Liver (tissue), 9 donors: ENCODE data around the gene EXOC6B. TPM values are rescaled to one million over a fixed set of nuclear protein-coding genes. Genes with fewer than 3 reads are reported as not detected.
"Not testable (repeated sequence)": the region's sequence is repeated elsewhere in the genome, so short reads cannot be mapped to it uniquely, and the experiment has no call there.

ENCODE experiments used
- DNase-seq: peaks from one replicate; pipeline ENCODE4 v3.0.0-alpha.2; 2017; ENCODE audit warnings: low spot score
- H3K27ac ChIP-seq, 2 donors: one replicate each; pipeline ENCODE4 v1.7.0; 2013; ENCODE audit warnings: inconsistent platforms in 2 of 2, low read length in 2 of 2, control low read depth in 1 of 2, low read depth in 1 of 2, mild to moderate bottlenecking in 1 of 2
- H3K27me3 ChIP-seq, 4 donors: one replicate each; pipeline versions ENCODE4 v1.6.1 to v1.7.0; 2013; ENCODE audit warnings: low read length in 3 of 4, inconsistent platforms in 1 of 4, mild to moderate bottlenecking in 1 of 4, moderate library complexity in 1 of 4; ENCODE audit not compliant: control insufficient read depth in 4 of 4, insufficient read depth in 4 of 4
- H3K36me3 ChIP-seq, 4 donors: one replicate each; pipeline versions ENCODE4 v1.6.1 to v1.7.0; 2013; ENCODE audit warnings: low read length in 3 of 4, mild to moderate bottlenecking in 3 of 4, low read depth in 1 of 4, moderate library complexity in 1 of 4; ENCODE audit not compliant: control insufficient read depth in 4 of 4, insufficient read depth in 3 of 4
- H3K4me1 ChIP-seq, 4 donors: one replicate each; pipeline versions ENCODE4 v1.6.1 to v1.7.0; 2013; ENCODE audit warnings: low read length in 3 of 4, mild to moderate bottlenecking in 3 of 4, moderate library complexity in 1 of 4; ENCODE audit not compliant: control insufficient read depth in 4 of 4, insufficient read depth in 4 of 4
- H3K4me3 ChIP-seq, 3 donors: one replicate each; pipeline versions ENCODE4 v1.6.1 to v1.7.0; 2013; ENCODE audit warnings: low read length in 3 of 3, control low read depth in 1 of 3, low read depth in 1 of 3, mild to moderate bottlenecking in 1 of 3
- H3K9ac ChIP-seq, 2 donors: one replicate each; pipeline ENCODE4 v1.7.0; 2013; ENCODE audit warnings: low read length in 2 of 2, mild to moderate bottlenecking in 2 of 2, moderate library complexity in 2 of 2, control low read depth in 1 of 2, low read depth in 1 of 2
- H3K9me3 ChIP-seq, 4 donors: one replicate each; pipeline versions ENCODE4 v1.6.1 to v1.7.0; 2013; ENCODE audit warnings: low read length in 3 of 4; ENCODE audit not compliant: control insufficient read depth in 4 of 4
- EGR1 ChIP-seq, 2 donors: IDR thresholded peaks; 2 replicates each; pipeline ENCODE4 v1.6.1; 2016 to 2018; ENCODE audit warnings: antibody characterized with exemption in 2 of 2, low read depth in 2 of 2
- FOXA1 ChIP-seq: IDR thresholded peaks from 2 replicates; pipeline ENCODE4 v1.6.1; 2016; ENCODE audit warnings: antibody characterized with exemption
- FOXA2 ChIP-seq: IDR thresholded peaks from 2 replicates; pipeline ENCODE4 v1.6.1; 2016; ENCODE audit warnings: antibody characterized with exemption
- HNF4A ChIP-seq, 2 donors: conservative IDR thresholded peaks; 2 replicates each; pipeline ENCODE4 v1.6.1; 2016; ENCODE audit warnings: antibody characterized with exemption in 2 of 2, mild to moderate bottlenecking in 2 of 2
- JUND ChIP-seq, 2 donors: IDR thresholded peaks; 2 replicates each; pipeline ENCODE4 v1.6.1; 2016; ENCODE audit warnings: antibody characterized with exemption in 2 of 2
- NR2F2 ChIP-seq: IDR thresholded peaks from 2 replicates; pipeline ENCODE4 v1.6.1; 2016; ENCODE audit warnings: antibody characterized with exemption
- RXRA ChIP-seq, 2 donors: IDR thresholded peaks; 2 replicates each; pipeline ENCODE4 v1.6.1; 2017 to 2018; ENCODE audit warnings: antibody characterized with exemption in 2 of 2, mild to moderate bottlenecking in 1 of 2
- SP1 ChIP-seq: IDR thresholded peaks from 2 replicates; pipeline ENCODE4 v1.6.1; 2018; ENCODE audit warnings: antibody characterized with exemption, mild to moderate bottlenecking
- YY1 ChIP-seq: IDR thresholded peaks from 2 replicates; pipeline ENCODE4 v1.6.1; 2016; ENCODE audit warnings: antibody characterized with exemption, mild to moderate bottlenecking
- WGBS: extraction: QIAGEN DNeasy Blood & Tissue Kit; methylation state at CpG from one replicate; pipeline ENCODE4 v1.1.7; 2013; 5-methylcytosine and 5-hydroxymethylcytosine counted together
- polyA plus RNA-seq, 2 donors: library from polyadenylated mRNA; stranded (reverse) in 1 of 2; unstranded in 1 of 2; fragments of 200-250 nt in 1 of 2; fragments of >200 nt in 1 of 2; fragmentation: Nextera tagmentation in 1 of 2; extraction: Ambion mirVana in 1 of 2; gene quantifications; one replicate each; pipeline versions ENCODE4 v1.2.1 to v1.2.3, GENCODE V29; 2013 to 2015
- total RNA-seq, 2 donors: library from RNA; depleted of rRNA; stranded (reverse); fragments of >200 nt; gene quantifications; one replicate each; pipeline ENCODE4 v1.2.3, GENCODE V29; 2014
- TF ChIP-seq, protein P1 (sequence below): IDR thresholded peaks from 2 replicates; pipeline ENCODE4 v1.6.1; 2016; ENCODE audit warnings: antibody characterized with exemption
- TF ChIP-seq, protein P2 (sequence below): fragments of 150-350 bp; IDR thresholded peaks from 2 replicates; pipeline ENCODE4 v1.5.1; 2017; ENCODE audit warnings: improper control_type of control experiment, low read depth, low read length; ENCODE audit not compliant: missing input control
- TF ChIP-seq, protein P3 (sequence below): IDR thresholded peaks from 2 replicates; pipeline ENCODE4 v1.6.1; 2016; ENCODE audit warnings: antibody characterized with exemption
- TF ChIP-seq, protein P4 (sequence below): IDR thresholded peaks from 2 replicates; pipeline ENCODE4 v1.6.1; 2016; ENCODE audit warnings: antibody characterized with exemption, mild to moderate bottlenecking
- TF ChIP-seq, protein P5 (sequence below): IDR thresholded peaks from 2 replicates; pipeline ENCODE4 v1.6.1; 2016; ENCODE audit warnings: antibody characterized with exemption
- donor health status: healthy.
- donor health status: healthy.
- donor health status: healthy.
- donor health status: healthy.
- donor health status: healthy.

EXOC6B gene
- total and polyA plus RNA-seq, 4 donors, result 1.7 to 9.5 (median 5.5) TPM

DNA sequence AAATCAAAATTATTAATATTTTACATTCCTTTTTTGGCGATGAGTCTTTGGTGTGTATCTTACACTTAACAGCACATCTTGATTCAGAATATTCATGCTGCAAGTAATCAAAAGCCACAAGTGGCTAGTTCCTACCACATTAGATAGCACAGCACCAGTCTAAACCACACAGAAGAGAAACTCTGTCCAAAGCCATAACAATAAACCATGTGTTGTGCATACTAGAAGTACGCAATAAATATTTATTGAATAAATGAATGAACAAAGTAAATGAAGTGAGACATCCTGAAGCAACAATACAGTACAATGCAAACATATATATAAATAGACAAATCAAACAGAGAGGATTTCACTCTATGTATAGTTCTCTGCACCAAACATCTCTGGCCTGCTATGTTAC is 287.3 kb downstream of the EXOC6B start:
- Histone ChIP-seq H3K4me3 (no peak overlapping the region), H3K36me3 (no peaks in the 10 kb centered on the region), H3K9me3 (no peaks in the 10 kb centered on the region), H3K27ac (no peak overlapping the region), H3K4me1 (no peaks in the 10 kb centered on the region), H3K27me3 (no peaks in the 10 kb centered on the region), H3K9ac (no peak overlapping the region)
- DNase-seq, result no peak
- TF ChIP-seq, protein P1, sequence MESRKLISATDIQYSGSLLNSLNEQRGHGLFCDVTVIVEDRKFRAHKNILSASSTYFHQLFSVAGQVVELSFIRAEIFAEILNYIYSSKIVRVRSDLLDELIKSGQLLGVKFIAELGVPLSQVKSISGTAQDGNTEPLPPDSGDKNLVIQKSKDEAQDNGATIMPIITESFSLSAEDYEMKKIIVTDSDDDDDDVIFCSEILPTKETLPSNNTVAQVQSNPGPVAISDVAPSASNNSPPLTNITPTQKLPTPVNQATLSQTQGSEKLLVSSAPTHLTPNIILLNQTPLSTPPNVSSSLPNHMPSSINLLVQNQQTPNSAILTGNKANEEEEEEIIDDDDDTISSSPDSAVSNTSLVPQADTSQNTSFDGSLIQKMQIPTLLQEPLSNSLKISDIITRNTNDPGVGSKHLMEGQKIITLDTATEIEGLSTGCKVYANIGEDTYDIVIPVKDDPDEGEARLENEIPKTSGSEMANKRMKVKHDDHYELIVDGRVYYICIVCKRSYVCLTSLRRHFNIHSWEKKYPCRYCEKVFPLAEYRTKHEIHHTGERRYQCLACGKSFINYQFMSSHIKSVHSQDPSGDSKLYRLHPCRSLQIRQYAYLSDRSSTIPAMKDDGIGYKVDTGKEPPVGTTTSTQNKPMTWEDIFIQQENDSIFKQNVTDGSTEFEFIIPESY, result no peak
- TF ChIP-seq, protein P2, sequence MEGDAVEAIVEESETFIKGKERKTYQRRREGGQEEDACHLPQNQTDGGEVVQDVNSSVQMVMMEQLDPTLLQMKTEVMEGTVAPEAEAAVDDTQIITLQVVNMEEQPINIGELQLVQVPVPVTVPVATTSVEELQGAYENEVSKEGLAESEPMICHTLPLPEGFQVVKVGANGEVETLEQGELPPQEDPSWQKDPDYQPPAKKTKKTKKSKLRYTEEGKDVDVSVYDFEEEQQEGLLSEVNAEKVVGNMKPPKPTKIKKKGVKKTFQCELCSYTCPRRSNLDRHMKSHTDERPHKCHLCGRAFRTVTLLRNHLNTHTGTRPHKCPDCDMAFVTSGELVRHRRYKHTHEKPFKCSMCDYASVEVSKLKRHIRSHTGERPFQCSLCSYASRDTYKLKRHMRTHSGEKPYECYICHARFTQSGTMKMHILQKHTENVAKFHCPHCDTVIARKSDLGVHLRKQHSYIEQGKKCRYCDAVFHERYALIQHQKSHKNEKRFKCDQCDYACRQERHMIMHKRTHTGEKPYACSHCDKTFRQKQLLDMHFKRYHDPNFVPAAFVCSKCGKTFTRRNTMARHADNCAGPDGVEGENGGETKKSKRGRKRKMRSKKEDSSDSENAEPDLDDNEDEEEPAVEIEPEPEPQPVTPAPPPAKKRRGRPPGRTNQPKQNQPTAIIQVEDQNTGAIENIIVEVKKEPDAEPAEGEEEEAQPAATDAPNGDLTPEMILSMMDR, result no peak
- TF ChIP-seq SP1 (no peak), FOXA1 (no peak)
- WGBS, result 95% methylated on average over 2 of the region's 2 CpGs

DNA sequence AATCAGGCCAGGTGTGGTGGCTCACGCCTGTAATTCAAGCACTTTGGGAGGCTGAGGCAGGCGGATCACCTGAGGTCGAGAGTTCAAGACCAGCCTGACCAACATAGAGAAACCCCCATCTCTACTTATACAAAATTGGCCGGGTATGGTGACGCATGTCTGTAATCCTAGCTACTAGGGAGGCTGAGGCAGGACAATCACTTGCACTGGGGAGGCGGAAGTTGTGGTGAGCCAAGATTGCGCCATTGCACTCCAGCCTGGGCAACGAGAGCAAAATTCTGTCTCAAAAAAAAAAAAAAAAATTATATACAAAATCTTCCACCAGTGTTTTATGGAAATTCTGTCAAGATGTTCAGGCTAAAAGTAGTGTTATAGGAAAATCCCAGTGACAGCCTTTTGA is 290.2 kb downstream of the EXOC6B start:
- not testable (repeated sequence) for H3K4me1 ChIP-seq, H3K27ac ChIP-seq, H3K36me3 ChIP-seq, H3K9me3 ChIP-seq, H3K4me3 ChIP-seq, DNase-seq, H3K9ac ChIP-seq, H3K27me3 ChIP-seq
- WGBS, result 96% methylated on average over 8 of the region's 8 CpGs

DNA sequence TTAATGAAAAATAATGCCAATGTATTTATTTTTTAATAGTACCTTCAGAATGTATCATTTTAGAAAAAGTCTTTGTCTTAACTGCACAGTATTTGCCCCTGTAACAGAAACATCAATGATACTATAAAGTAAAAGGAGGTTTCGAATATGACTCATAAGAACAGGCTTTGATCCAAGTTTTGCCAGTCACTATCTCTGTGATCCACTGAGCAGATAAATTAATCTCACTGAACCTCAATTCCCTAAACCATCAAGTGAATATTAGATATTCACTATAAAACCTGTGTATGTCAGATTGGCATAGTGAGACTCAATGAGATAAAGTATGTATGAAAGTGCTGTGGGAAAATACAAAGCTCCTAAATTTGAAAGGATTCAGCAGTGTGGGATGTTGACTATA is 292.1 kb downstream of the EXOC6B start:
- Histone ChIP-seq H3K9me3 (no peaks in the 10 kb centered on the region), H3K4me3 (no peak overlapping the region), H3K4me1 (no peaks in the 10 kb centered on the region), H3K9ac (no peak overlapping the region), H3K36me3 (no peaks in the 10 kb centered on the region), H3K27ac (no peak overlapping the region), H3K27me3 (no peaks in the 10 kb centered on the region)
- TF ChIP-seq, protein P3, sequence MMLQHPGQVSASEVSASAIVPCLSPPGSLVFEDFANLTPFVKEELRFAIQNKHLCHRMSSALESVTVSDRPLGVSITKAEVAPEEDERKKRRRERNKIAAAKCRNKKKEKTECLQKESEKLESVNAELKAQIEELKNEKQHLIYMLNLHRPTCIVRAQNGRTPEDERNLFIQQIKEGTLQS, result no peak
- TF ChIP-seq EGR1 (IDR thresholded peaks at IDR 0.05; ENCODE audit: low read depth in 2 of 2) (no peak), FOXA2 (no peak), JUND (IDR thresholded peaks at IDR 0.05) (no peak), YY1 (no peak), RXRA (IDR thresholded peaks at IDR 0.05) (no peak), NR2F2 (no peak), HNF4A (conservative IDR thresholded peaks at IDR 0.05) (no peak)
- TF ChIP-seq, protein P4, sequence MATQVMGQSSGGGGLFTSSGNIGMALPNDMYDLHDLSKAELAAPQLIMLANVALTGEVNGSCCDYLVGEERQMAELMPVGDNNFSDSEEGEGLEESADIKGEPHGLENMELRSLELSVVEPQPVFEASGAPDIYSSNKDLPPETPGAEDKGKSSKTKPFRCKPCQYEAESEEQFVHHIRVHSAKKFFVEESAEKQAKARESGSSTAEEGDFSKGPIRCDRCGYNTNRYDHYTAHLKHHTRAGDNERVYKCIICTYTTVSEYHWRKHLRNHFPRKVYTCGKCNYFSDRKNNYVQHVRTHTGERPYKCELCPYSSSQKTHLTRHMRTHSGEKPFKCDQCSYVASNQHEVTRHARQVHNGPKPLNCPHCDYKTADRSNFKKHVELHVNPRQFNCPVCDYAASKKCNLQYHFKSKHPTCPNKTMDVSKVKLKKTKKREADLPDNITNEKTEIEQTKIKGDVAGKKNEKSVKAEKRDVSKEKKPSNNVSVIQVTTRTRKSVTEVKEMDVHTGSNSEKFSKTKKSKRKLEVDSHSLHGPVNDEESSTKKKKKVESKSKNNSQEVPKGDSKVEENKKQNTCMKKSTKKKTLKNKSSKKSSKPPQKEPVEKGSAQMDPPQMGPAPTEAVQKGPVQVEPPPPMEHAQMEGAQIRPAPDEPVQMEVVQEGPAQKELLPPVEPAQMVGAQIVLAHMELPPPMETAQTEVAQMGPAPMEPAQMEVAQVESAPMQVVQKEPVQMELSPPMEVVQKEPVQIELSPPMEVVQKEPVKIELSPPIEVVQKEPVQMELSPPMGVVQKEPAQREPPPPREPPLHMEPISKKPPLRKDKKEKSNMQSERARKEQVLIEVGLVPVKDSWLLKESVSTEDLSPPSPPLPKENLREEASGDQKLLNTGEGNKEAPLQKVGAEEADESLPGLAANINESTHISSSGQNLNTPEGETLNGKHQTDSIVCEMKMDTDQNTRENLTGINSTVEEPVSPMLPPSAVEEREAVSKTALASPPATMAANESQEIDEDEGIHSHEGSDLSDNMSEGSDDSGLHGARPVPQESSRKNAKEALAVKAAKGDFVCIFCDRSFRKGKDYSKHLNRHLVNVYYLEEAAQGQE, result no peak
- TF ChIP-seq, protein P1, result no peak
- TF ChIP-seq, protein P5, sequence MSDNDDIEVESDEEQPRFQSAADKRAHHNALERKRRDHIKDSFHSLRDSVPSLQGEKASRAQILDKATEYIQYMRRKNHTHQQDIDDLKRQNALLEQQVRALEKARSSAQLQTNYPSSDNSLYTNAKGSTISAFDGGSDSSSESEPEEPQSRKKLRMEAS, result no peak
- no peak for DNase-seq
- 89% methylated on average over 1 of the region's 1 CpG for WGBS
